ENCODE measurements around the gene SLAMF1.

DNA sequence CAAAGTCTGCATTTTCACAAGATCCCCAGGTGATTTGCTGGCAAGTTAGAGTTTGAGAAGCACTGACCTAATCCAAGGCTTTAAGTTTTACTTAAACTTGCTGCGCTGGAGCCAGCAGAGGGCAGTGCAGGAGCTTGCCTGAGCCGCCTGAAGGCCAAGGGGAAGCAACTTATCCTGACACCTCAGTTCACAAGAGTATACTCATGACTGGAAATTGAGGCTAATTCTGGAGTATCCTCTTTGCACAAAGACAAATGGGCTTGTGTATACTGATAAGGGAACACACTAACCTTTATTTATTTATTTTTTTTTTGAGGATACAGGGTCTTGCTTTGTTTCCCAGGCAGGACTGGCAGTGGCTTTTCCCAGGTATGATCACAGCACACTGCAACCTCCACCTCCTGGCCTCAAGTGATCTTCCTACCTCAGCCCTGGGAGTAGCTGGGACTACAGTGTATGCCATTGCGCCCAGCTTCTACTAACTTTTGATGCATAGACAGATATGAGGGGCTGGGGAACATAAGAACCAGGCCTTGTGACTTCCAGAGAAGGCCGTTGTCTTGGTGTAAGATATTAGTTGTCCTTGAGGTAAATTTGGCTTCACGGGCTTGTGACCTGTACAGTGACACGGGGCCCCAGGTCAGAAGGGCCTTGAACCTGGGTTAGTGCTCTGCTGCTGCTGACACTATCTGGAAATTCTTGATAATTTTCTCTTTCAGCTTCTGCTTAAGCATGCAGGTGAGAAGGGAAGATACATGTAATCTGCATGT, 29.0 kb upstream of the SLAMF1 start:
- TF ChIP-seq, protein P1, sequence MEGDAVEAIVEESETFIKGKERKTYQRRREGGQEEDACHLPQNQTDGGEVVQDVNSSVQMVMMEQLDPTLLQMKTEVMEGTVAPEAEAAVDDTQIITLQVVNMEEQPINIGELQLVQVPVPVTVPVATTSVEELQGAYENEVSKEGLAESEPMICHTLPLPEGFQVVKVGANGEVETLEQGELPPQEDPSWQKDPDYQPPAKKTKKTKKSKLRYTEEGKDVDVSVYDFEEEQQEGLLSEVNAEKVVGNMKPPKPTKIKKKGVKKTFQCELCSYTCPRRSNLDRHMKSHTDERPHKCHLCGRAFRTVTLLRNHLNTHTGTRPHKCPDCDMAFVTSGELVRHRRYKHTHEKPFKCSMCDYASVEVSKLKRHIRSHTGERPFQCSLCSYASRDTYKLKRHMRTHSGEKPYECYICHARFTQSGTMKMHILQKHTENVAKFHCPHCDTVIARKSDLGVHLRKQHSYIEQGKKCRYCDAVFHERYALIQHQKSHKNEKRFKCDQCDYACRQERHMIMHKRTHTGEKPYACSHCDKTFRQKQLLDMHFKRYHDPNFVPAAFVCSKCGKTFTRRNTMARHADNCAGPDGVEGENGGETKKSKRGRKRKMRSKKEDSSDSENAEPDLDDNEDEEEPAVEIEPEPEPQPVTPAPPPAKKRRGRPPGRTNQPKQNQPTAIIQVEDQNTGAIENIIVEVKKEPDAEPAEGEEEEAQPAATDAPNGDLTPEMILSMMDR (IDR thresholded peaks at IDR 0.05; ENCODE audit: insufficient read depth, low read length, poor library complexity, severe bottlenecking), result peak; percentile 93
- TF ChIP-seq EZH2phosphoT487 (conservative IDR thresholded peaks at IDR 0.05; ENCODE audit: low read length), result no peak
